HG03571 (cell line): ENCODE data around the gene FAM120B.

Experiments
- ATAC-seq: cut with Tn5 transposase; IDR thresholded peaks from one replicate; pipeline ENCODE4 v1.9.1; 2021; ENCODE audit not compliant: unreplicated experiment

FAM120B gene

GRCh38 chr6:170453586-170454511 is 147.3 kb downstream of the FAM120B start:
- no peak for ATAC-seq

DNA sequence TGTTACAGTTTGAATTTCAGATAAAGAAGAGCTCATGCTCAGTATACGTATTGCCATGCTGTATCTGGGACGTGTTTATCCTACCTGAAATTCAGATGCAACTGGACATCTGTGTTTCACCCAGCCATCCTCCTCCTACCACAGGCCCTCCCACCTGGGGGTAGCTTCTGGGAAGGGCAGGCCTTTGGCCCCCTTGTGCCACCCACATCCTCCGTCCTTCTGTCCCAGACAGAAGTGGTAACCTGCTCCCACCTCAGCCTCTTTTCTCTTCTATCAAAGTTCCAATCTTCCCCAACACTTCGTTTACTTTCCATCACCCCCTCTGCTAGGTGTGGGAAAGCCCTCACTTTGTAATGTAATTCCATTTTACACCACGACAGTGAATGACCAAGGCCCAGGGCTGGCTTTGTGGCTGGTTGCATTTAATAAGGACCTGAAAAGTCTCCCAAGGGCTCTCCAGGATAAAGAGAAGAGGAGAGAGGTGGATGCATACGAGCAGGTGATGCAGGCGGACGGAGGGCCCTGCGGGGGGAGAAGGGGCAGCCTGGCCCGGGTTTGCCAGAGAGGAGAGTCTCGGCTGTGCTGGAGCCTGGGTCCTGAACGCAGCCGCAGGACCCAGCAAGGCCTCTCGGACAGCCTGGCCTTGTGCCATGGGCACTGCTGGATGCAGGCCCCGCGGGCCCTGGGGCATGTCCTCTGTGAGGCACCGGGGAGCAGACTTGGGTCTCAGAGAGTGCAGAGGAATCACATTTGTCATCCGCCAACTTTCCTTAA is 148.1 kb downstream of the FAM120B start:
- no peak for ATAC-seq

- ATAC-seq, result no peak
These were observed 148.9 kb downstream of the FAM120B start for GRCh38 chr6:170455335-170455979.

DNA sequence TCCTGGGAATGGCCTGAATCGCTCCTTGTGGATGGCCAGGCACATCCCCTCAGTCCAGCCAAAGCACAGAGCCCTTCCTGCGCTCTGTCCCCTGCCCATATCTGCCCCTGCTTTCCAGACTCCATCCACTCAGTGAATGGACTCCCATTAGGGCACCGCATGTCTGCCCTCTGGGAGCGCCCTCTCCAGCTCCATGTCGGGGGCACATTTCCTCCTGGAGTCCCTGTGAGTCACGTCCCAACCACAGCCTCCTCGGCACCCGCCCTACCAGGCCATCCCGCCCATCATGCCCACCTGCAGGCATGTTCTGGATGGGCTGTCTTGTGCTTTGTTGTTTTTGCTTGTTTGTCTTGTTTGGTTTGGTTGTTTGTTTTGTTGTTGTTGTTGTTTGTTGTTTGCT is 149.8 kb downstream of the FAM120B start:
- no peak for ATAC-seq
